NCI-H146 treated with DMSO at 0.1 percent for 48 hours (cell line): Measurements from ENCODE around the gene PMFBP1.

Source experiments
- DNase-seq: peaks from one replicate; lab custom pipeline; 2025; ENCODE audit not compliant: unreplicated experiment; lab: John Stamatoyannopoulos, UW

PMFBP1 gene

DNA sequence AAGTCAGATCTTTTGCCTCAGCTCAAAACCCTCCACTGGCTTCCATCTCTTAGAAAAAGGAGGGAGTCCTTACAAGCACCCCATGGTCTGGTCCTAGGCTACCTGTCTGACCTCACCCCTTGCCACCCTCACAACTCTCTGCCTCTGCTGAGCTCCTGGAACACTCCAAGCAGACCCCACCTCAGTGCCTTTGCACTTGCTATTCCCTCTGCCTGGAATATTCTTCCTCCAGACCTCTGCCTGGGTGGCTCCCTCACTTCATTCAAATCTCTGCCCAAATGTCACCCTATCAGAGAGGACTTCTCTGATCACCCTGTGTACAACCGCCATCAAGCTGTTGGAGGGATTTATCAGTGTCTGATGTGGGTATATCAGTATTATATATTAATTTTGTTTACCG is 37.4 kb downstream of the PMFBP1 start:
- DNase-seq: no peak

DNA sequence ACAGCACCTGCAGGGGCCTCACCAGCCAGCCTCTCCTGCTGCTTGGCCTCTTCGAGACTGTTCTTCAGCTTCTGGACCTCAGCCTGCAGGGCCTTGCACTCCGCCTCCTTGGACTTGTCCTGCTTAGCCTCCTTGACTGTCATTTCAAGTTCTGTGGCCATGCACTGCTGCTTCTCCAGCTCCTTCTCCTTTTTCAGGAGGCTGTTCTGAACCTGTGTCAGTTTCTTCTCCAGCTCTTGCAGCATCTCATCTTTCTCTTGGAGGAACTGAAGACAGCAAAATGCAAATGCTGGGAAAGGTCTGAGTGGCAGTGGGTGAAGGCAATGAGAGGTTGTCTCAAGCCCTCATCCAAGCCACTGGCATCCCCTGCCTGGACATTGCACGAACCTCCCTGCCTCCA is 39.2 kb downstream of the PMFBP1 start:
- no peak for DNase-seq

DNA sequence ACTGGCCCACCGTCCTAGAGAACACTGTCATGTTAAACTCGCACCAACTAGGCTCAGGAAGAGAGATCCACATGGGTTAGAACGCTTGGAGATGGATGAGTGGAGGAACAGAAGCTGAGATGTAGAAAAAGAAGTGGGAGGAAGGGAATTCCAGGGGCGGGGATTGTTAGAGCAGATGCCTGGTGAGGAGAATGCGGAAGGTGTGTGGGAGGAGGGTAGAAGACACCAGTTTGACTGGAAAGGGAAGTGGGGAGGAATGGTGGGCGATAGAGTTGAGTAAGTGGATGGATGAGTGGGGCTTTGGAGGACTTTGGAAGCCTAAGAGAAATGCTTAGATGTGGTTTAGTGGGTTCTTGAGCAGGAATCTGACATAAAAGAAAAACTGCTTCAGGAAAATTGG is 40.9 kb downstream of the PMFBP1 start:
- no peak for DNase-seq

DNA sequence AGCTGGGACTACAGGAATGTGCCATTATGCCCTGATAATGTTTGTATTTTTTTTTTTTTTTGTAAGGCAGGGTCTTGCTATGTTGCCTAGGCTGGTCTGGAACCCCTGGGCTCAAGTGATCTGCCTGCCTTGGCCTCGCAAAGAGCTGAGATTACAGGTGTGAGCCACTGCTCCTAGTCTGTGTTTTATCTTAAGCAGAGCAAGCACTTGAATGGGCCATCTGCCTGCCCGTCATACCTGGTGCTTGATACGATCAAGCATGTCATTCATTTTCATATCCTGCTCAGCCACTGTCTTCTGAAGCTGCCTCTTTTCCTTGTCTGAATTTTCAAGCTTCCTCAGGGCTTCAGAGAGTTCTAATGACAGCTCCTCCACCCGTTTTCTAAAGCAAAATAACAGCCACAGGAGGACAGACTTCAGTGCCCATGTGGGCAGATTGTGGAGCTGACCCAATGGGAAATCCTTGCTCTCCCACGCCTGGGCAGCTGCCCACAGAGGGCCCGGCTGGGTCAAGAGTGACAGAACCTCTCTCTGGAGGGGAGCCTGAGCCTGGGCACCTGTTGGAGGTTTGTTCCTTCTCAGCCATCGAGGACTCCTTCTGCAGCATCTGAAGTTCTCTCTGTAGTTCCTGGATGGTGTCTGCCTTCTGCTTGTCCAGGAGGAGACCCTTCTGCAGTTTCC is 41.8 kb downstream of the PMFBP1 start:
- no peak for DNase-seq

DNA sequence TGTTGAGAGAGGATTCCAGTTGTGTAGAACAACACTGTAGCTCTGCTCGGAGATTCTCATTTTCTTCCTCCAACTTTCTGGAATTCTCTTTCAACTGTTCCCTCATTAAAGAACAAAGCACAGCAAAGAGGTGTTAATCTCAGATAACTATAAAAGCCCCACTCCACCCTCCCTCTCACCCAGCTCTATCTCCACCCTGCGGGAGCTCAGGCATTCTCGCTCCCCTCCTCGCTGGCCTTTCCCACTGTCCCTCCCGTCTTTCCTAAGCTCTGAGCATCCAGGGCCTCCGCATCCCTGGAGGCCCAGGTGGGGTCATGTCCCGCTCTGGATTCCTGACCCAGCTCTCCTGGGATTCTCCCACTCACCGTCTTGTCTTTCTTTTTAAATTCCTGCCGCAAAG is 43.3 kb downstream of the PMFBP1 start:
- DNase-seq: no peak

DNA sequence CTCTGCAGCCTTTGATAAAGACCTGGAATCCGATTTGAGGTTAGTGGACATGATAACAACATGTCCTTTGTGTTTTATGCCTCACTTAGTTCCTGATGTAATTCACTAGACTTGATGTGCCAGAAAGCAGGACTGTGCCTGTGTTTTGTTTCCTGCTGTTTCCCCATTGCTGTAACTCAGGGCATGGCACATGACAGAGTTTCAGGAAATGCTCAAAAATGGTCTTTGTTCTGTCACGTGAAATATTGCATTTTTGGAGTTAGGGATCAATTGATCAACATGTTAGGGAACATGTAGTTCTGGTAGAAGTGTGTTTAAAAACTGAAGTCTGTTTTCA is 45.6 kb downstream of the PMFBP1 start:
- no peak for DNase-seq

DNA sequence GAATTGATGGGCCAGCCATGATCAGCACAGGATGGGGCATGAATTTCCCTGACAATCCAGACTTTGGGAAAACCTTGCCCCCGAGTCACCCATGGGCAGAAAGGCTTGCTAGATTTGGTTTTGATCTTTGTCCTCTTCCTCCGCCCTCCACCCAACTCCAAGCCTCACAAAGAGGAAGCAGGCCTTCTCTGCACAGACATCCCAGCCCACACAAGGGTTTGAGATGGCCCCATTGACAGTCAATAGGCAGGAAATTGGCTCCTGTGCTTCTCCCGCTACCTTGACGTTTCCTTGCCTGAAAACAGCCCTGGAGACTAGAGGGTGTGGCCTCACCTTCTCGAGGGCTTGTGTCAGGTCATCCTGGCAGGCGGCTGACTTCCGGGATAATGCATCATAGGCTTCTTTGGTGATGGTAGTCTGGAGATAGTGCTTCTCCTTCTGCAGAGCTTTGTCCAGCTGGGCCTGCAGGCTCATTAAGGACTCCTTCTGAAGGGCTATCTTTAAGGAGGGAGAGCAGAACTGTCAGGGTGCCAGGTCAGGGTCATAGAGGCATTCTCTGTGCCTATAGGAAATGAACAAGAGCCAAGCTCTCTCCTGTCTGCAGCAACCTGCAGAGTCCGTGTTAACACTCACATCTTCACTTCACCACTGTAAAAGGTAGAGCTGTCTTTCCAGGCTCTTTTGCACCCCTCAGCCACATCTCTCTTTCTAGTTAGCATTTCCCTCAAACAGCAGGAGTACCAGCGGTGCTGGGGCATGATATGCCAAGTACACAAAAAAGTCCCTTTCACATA is 46.1 kb downstream of the PMFBP1 start:
- DNase-seq: no peak

DNA sequence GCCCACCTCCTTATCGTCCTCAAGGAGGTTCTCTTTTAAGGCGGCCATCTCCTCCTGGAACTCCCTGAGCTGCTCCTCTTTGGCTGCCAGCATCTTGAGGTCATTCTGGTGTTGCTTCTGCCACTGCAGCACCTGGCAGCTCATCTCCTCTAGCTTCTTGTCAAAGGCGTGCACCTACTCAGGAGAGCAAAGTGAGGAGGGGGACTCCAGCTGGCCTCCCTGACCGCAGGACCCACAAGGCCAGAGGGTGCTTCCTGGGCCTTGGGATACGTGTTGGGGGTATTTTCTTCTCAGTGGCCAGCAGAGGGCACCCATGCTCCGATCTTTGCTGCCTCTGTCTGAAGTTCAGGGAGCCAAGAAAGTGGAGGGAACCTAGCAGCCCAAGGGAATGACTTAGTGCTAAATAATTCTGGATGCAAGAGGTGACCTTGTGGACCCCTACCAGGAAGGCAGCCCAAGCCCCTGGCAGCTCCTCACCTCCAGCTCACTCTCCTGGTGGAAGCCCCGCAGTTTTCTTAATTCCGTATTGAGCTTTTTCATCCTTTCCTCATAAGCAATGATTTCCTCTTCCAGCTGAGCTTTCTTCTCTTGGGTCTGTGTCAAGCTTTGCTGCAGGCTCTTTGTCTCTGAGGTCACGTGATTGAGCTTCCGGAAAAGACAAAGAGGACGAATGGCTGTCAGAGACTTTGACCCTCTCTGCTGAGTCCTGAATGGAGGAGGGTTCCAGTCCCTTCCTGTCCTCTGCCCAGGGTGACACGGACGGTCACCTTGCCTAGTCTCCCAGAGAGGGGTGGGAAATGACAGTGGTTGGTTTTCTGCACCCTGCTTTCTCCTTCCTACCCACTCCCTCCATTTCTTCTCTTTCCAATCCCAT is 47.0 kb downstream of the PMFBP1 start:
- peak; percentile 49 for DNase-seq

DNA sequence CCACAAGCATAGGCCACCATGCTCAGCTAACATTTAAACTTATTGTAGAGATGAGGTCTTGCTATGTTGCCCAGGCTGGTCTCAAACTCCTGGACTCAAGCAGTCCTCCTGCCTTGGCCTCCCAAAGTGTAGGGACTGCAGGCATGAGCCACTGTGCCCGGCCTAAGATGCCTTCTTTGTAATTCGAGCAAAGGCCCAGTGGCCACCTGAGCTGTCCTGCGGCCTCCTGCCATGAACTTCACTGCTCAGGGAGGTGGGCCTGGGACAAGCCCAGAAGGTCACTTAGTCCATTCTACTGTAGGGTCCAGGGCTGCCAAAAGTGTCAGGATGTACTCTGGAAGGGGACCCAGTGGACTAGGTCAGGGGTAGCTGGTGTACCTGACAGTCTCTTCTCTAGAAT is 47.8 kb downstream of the PMFBP1 start:
- DNase-seq: no peak

DNA sequence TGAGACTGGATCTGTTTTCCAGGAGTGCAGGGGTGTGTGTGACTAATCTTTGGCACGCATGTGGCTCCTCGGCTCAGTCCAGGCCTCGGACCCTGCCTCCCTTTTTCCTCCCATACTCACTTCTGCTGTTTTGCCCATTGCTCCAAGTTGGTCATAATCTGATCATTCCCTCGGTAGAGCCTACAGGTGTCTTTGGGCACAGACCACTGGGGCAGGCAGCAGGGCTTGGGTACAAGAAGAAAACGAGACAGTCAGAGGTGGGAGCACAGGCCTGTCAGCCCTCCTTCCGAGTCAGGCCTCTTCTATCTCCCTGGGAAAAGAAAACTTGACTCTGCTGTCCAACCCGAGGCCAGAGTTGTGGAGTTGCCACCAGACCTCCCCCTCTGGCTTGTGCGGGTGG is 48.5 kb downstream of the PMFBP1 start:
- no peak for DNase-seq

DNA sequence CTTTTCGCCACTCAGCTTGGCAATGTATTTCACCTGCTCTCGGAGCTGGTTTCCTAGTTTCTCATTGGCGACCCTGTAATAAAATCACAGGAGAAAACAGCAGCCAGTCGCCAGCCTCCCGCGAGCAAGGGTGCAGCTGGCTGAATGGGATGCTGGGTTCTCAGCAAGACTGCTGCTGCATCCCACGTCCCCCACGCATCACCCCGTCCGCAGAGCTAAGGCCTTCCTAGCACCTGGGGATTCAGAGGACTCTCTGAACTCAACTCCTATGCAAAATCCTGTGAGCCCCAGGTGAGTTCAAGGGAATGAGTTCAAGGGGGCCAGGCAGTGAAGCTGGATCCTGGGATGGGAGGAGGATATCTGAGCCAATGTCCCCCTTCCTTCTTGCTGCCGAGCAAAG is 49.0 kb downstream of the PMFBP1 start:
- DNase-seq: no peak

DNA sequence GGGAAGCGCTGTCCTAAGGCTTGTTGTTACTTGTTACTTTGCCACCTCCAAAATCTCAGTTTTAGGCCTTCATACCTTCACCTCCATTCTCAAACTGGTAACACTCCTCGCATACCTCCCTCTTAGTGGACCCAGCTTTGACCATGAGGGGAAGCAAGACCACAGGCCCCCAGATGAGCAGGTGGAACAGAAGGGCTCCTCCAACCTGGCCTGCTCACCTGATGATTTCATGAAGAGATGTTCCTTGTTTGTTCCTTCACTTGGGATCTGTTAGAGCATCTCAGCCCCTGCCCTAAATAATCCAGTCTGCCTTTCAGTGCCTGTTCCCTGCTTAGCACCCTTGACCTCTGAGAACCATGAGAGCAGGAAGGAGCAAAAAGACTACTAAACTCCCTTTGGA is 49.6 kb downstream of the PMFBP1 start:
- DNase-seq: no peak

DNA sequence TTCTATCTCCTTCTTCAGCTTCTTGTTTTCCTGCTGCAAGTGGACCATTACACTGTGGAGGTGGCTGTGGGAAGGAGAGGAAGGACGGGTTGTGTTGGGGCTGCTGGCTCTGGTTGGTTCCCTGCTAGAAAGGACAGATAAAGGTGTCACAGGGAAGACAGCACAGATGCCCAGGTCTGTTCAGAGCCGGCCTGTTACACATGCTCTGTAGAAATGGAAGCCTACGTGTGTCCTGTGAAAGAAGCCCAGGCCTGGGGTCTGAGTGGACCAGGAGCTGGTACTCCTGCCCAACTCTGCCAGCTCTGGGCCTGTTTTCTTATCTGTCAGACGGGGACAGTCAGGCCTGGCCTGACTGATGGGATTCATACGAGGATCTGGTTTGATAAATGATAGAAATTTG is 51.9 kb downstream of the PMFBP1 start:
- DNase-seq: no peak

DNA sequence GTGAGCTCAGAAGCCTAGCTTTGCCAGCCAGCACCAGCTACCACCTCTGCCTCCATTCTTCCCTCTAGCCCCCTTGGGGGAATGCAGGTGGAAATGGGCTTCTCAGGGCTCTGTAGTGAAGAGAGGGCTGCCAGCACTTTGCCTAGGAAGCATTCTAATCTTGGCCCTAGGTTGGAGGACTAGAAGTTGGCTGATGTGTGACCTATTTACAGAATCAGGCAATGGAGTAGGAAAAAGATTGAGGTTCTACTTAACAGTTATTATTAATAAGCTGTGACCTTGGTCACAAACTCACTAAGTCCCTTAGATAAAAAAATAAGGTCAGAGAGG is 58.4 kb downstream of the PMFBP1 start:
- DNase-seq: no peak

DNA sequence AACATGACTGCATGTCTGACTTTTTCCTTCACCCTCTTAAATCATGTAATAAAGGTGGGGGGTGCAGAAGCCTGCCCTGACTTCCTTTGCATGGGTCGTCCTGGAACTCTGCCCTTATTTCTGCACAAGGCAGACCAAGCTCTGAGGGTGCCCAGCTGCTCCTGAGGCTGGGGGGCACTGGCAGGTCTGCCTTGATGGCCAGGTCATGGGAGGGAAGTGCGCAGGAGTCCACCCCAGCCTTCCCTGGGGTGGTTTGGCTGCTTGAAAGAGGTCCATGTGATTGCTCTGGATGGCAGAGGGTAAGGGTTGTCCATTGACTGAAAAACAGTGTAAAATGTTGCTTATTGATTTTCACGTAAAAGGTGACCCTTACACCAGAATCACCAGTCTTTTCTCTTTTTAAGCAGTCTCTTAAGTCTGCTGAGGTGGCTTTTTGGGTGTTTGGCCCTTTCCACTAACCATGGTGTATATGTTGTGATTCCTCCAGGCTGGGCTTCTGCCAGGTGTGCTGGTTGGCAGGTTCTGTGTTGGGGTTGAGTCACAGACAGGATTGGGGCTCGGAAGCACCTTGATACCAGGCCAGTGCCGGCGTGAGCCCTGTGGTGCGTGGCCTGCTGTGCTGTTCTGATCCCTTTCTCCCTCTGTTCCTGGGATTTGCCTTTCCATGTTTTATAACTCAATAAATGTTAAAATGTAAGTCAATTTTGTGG is 58.9 kb downstream of the PMFBP1 start:
- no peak for DNase-seq

DNA sequence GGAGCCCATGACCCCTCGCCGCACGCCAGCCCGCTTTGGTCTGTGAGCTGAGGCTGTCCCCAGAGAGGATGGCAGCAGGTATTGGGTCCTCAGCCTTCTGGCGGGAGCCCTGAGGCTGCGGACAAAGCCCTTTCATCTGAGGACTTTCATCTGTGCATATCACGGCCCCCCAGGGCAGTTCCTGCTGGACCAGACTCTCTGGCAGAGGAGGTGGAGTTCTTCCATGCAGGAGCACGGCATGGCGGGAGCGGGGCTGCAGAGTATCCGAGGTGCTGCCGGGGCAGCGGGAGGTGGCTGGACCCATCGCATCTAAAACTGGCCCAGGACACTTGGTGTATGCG is 59.5 kb downstream of the PMFBP1 start:
- no peak for DNase-seq

DNA sequence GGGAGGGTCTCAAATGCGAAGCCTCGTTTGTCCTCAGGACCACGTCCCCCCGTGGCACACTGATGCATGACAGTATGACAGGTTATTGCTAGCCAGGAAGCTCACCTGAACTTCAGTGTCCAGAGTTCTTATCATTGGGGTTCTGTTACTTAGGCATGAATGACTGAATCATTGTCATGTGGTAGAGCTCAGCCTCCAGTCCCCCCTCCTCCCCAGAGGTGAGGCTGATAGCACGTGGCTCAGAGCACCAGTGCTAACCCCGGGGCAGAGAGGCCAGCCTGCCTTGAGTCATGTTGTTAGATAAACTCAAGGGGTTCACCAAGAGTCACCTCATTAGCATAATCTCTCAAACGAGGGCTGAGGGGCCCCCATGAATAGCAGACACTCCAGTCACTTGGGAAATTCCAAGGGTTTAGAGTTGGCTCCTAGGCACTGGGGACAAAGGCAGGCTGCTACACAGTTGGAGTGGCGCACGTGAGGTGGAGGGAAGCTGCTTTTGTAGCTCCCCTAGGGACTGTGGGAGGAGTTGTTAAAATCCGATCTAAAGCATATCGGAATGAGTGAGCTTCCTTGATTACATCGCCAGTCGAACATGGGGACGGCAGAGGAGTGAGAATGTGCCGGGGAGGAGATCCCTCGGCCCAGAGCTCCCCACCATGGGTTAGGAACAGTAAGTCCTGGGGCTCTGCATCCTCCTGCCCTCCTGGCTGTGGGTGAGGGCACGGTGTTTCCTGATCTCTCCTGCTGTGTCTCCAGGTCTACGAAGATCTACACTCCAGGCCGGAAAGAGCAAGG is 60.1 kb downstream of the PMFBP1 start:
- DNase-seq: no peak

DNA sequence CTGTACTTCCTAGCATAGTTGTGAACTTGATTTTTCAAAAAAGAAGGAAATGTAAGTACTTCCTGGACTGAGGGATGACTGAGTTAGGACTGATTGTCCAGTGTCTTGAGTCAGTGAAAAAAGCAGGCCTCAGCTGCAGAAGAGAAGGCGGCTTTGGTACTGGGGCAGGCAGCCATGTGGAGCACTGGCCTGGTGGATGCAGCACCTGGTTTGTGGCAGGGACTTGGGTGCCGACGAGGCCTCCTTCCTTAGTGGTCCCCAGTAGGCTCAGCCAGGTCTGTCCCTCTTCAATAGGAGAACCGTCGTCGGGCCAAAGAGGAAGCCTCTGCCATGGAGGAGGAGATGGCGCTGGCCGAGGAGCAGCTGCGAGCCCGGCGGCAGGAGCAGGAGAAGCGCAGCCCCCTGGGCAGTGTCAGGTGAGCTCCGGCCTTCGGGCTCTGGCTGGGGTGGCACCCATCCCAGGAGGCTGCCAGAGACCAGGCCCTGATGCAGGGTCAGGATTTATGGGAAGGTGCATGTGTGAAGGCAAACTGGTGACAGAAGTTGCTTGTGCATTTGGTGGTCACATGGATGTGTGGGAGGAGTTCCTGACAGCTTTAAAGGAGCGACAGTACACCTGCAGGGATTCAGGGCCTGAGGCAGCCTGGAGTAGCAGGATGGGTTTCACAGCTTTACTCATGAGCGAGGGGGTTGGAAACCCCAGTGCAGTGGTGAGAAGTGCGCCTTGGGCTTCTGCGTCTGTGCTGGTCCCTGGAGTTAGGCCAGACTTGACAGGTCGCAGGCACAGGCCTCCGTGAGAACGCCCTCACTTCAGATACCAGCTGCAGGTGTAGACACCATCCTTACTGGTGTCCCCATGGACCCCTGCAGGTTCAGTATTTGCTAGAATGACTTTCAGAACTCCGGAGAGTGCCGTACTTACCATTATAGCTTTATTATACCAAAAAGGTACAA is 61.0 kb downstream of the PMFBP1 start:
- no peak for DNase-seq

DNA sequence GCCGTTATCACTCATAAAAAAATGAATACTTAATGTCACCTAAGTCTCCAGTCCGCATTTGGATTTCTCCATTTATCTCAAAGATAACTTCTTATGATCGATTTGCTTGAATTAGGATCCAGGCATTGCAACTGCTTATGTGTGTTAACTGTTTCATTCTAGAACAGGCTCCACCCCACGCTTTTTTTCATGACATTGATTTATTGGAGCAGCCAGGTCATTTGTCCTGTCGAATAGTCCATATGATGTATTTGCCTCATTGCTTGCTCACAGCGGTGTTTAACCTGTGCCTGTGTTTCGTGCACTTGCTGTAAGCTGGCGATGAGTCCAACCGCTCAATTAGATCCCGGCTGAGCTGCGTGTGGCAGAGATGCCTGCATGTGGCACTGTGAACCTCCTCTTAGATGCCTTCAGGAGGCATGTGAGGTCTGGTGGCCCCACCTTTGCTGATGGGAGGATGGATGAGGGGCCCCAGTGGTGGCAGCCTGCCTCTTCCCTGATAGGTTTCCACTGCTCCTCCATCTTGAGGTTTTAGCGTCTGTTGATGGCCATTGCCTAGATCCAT is 61.9 kb downstream of the PMFBP1 start:
- DNase-seq: no peak
